ENCODE data around the gene THBS3.
A peak's percentile ranks its signal among the peaks of the same experiment; 100 is the strongest.

- TF ChIP-seq JUN (IDR thresholded peaks at IDR 0.05; ENCODE audit: borderline replicate concordance, low read depth, low read length) (no peak), JUN (CRISPR knock-in tag; IDR thresholded peaks at IDR 0.05; ENCODE audit: borderline replicate concordance) (no peak), CTCF (IDR thresholded peaks at IDR 0.05 in 2 of 3, conservative IDR thresholded peaks at IDR 0.05 in 1 of 3; ENCODE audit: insufficient read depth in 2 of 3, low read depth in 1 of 3, low read length in 3 of 3) (peak; percentile 97 to 99 (median 97)), SIN3A (IDR thresholded peaks at IDR 0.05; ENCODE audit: borderline replicate concordance in 2 of 2, control insufficient read depth in 1 of 2, low read depth in 2 of 2, low read length in 2 of 2) (no peak), MCM5 (IDR thresholded peaks at IDR 0.05; ENCODE audit: low read depth) (no peak), POLR2A (conservative IDR thresholded peaks at IDR 0.05) (no peak), ZNF318 (IDR thresholded peaks at IDR 0.05; ENCODE audit: borderline replicate concordance in 1 of 2, low read depth in 1 of 2) (no peak), ATF3 (IDR thresholded peaks at IDR 0.05) (peak; percentile 45; the same call in 1 of the 2 replicates), ATF3 (CRISPR knock-in tag; conservative IDR thresholded peaks at IDR 0.05) (no peak), CBX5 (IDR thresholded peaks at IDR 0.05; ENCODE audit: borderline replicate concordance, low read depth) (no peak), BCOR (IDR thresholded peaks at IDR 0.05) (peak; percentile 10; the same call in 1 of the 2 replicates), POLR2AphosphoS5 (IDR thresholded peaks at IDR 0.05; ENCODE audit: control insufficient read depth, insufficient read depth, low read depth, low read length) (no peak), KLF1 (tag; IDR thresholded peaks at IDR 0.05) (no peak), ARID1B (IDR thresholded peaks at IDR 0.05) (no peak), HDAC1 (IDR thresholded peaks at IDR 0.05) (no peak)
- TF ChIP-seq, protein P1, sequence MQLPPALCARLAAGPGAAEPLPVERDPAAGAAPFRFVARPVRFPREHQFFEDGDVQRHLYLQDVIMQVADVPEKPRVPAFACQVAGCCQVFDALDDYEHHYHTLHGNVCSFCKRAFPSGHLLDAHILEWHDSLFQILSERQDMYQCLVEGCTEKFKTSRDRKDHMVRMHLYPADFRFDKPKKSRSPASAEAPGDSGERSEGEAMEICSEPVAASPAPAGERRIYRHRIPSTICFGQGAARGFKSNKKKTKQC (CRISPR knock-in tag; IDR thresholded peaks at IDR 0.05) = no peak; the same call in 1 of the 2 replicates
These were observed 40.3 kb downstream of the THBS3 start for GRCh38 chr1:155167166-155168104.
